AG09319 (cell line): ENCODE measurements around the gene PEX6.

Experiments
- DNase-seq: peaks from one replicate; pipeline ENCODE4 v3.0.0-alpha.2; 2010; ENCODE audit warnings: low read depth; ENCODE audit errors: extremely low read depth
- CTCF ChIP-seq: IDR thresholded peaks from 2 replicates; pipeline ENCODE4 v1.5.1; 2011; ENCODE audit warnings: low read depth, mild to moderate bottlenecking, inconsistent platforms, low read length, moderate library complexity

Gene PEX6

DNA sequence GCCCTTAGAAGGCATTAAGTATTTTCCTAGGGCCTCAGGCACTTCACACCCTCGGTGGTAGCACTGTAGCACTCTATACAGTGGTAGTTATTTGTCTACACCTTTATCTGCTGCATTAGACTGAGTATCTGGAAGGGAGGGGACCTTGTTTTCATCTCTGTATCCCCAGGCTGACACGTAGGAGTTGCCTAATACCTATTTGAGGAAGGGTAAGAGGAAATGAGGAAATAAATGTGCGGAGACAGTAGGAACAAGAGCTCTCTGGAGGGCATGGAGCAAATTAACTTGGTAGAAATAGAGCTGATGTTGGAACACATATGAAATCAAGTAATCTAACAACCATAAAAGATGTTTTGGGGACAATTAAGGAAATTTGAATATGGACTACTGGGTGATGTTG lies 45.8 kb downstream of the PEX6 start:
- no peak for DNase-seq
- no peak for TF ChIP-seq CTCF

DNA sequence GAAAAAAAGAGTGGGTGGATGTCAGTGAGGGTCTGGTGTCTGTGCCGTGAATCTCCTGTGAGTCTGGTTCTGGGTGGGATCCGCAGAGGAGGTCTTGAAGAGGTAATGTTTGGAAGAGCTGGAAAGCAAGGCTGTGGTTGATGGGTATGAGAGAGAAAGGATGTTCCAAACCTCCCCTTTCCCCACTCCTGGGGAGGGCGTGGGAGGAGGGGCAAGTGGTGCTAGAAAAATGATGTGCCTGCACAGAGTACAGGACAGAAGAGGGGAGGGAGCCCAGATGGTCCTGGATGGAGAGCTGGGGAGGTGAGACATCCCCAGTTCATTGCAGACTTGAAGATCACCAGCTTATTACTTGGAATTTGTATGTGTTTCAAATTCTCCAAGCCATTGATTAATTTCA lies 46.6 kb downstream of the PEX6 start:
- no peak for TF ChIP-seq CTCF
- DNase-seq: no peak

GRCh38 chr6:42929821-42930360 lies 49.1 kb downstream of the PEX6 start:
- DNase-seq: no peak
- TF ChIP-seq CTCF: no peak

DNA sequence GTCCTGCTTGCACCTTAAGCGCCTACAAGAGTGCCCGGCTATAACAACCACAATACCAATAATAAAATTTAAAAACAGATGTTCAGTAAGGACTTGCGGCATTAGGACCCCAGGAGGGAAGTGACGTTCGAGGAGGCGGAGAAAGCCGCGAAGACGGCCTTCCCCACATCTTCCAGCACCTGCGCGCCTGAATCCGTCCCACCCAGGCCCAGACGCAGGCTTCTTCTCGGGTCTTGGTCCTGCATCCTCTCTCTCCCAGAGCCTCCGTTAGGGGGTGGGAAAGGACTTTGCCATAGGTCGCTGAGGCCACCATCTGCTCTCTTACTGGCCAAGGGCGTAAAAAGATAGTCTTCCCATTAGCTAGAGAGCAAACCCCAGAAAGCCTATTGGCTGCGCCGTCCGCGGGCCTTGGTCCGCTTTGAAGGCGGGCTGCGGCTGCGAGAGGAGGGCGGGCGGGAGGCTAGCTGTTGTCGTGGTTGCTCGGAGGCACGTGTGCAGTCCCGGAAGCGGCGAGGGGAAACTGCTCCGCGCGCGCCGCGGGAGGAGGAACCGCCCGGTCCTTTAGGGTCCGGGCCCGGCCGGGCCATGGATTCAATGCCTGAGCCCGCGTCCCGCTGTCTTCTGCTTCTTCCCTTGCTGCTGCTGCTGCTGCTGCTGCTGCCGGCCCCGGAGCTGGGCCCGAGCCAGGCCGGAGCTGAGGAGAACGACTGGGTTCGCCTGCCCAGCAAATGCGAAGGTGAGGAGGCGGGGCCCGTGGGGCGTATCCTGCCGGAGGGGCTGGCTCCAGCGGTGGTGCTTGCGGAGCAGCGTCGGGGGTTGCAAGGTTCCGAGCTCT lies 49.8 kb downstream of the PEX6 start, which contains the start of gene CNPY3:
CNPY3 (plus strand) TSS at position 495 of the 835 bp plus-strand sequence; CDS start at position 586, 91 bp downstream.
- peak; percentile 90 for DNase-seq
- TF ChIP-seq CTCF: no peak

DNA sequence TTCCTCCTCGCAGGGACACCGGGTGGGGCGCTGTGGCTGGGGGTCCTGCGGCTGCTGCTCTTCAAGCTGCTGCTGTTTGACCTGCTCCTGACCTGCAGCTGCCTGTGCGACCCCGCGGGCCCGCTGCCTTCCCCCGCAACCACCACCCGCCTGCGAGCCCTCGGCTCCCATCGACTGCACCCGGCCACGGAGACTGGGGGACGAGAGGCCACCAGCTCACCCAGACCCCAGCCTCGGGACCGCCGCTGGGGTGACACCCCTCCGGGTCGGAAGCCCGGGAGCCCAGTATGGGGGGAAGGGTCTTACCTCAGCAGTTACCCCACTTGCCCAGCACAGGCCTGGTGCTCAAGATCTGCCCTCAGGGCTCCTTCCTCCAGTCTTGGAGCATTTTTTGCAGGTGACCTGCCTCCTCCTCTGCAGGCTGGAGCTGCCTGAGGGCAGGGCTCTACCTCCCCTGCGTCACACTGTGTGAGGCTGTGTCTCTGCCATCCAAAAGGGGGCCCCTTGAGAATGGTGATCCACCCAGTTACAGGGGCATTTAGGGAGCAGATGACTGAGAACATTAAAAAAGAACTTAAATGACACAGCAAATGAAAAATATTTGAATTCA lies 53.6 kb downstream of the PEX6 start:
- no peak for TF ChIP-seq CTCF
- DNase-seq: no peak

- no peak for TF ChIP-seq CTCF
- DNase-seq: no peak
Observed at GRCh38 chr6:42923666-42924065, 55.3 kb downstream of the PEX6 start.

DNA sequence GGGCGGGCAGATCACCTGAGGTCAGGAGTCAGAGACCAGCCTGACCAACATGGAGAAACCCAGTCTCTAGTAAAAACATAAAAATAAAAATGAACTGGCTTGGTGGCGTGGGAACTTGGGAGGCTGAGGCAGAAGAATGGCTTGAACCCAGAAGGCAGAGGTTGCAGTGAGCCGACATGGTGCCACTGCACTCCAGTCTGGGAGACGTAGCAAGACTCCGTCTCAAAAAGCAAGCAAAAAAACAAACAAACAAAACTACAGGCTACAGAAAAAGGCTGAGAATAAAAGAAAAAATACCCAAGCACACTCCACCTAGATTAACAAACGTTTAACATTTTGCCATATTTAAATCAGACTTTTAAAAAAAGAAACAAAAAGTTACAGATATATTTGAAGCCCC lies 57.2 kb downstream of the PEX6 start:
- DNase-seq: no peak
- TF ChIP-seq CTCF: no peak
